Measurements from ENCODE around the gene RIOK3.

GRCh38 chr18:23523429-23524212 lies 70.5 kb downstream of the RIOK3 start:
- TF ChIP-seq PPARA (CRISPR knock-in tag; IDR thresholded peaks at IDR 0.05; ENCODE audit: borderline replicate concordance) = no peak
- no peak for TF ChIP-seq OSR1 (CRISPR knock-in tag; IDR thresholded peaks at IDR 0.05)
- TF ChIP-seq ZNF70 (CRISPR knock-in tag; IDR thresholded peaks at IDR 0.05) = no peak
- no peak for TF ChIP-seq ARNTL (CRISPR knock-in tag; IDR thresholded peaks at IDR 0.05; ENCODE audit: borderline replicate concordance, low read depth)
- no peak for TF ChIP-seq ISL1 (CRISPR knock-in tag; IDR thresholded peaks at IDR 0.05)
- TF ChIP-seq POU6F1 (CRISPR knock-in tag; IDR thresholded peaks at IDR 0.05; ENCODE audit: borderline replicate concordance, low read depth) = no peak
- no peak for TF ChIP-seq PATZ1 (CRISPR knock-in tag; IDR thresholded peaks at IDR 0.05; ENCODE audit: borderline replicate concordance)
- TF ChIP-seq ESRRG (CRISPR knock-in tag; IDR thresholded peaks at IDR 0.05) = no peak
- TF ChIP-seq GLIS3 (CRISPR knock-in tag; IDR thresholded peaks at IDR 0.05) = no peak
- no peak for TF ChIP-seq CREB5 (CRISPR knock-in tag; IDR thresholded peaks at IDR 0.05; ENCODE audit: low read depth)
- TF ChIP-seq RARB (CRISPR knock-in tag; IDR thresholded peaks at IDR 0.05) = no peak
- no peak for TF ChIP-seq ZC3H10 (CRISPR knock-in tag; IDR thresholded peaks at IDR 0.05)
- TF ChIP-seq ZFP3 (CRISPR knock-in tag; IDR thresholded peaks at IDR 0.05) = no peak
- no peak for TF ChIP-seq ZNF8 (CRISPR knock-in tag; IDR thresholded peaks at IDR 0.05)
